Endothelial cell of umbilical vein (primary cell): ENCODE measurements around the gene PCDH9.

ENCODE experiments used
- CTCF ChIP-seq, 2 donors: IDR thresholded peaks; 1 replicate in 1 of 2; 2 replicates in 1 of 2; pipeline ENCODE4 v1.5.1; 2011; ENCODE audit warnings: low read length in 2 of 2, mild to moderate bottlenecking in 2 of 2, moderate library complexity in 2 of 2, control low read depth in 1 of 2, inconsistent platforms in 1 of 2, low read depth in 1 of 2; ENCODE audit not compliant: insufficient read depth in 1 of 2; ENCODE audit errors: extremely low read depth in 1 of 2
- EZH2 ChIP-seq: IDR thresholded peaks from 2 replicates; pipeline ENCODE4 v1.6.1; 2012; ENCODE audit warnings: borderline replicate concordance, low read depth, mild to moderate bottlenecking, moderate library complexity, low read length, inconsistent platforms; ENCODE audit not compliant: severe bottlenecking
- GATA2 ChIP-seq: IDR thresholded peaks from 2 replicates; pipeline ENCODE4 v1.7.0; 2011; ENCODE audit warnings: low read depth, mild to moderate bottlenecking, moderate library complexity, mixed read lengths, low read length; ENCODE audit not compliant: insufficient read length, insufficient read depth
- JUN ChIP-seq: IDR thresholded peaks from 2 replicates; pipeline ENCODE4 v1.6.1; 2011; ENCODE audit warnings: borderline replicate concordance, low read depth; ENCODE audit not compliant: insufficient read length, insufficient read depth
- MAX ChIP-seq: IDR thresholded peaks from 2 replicates; pipeline ENCODE4 v1.6.1; 2011; ENCODE audit not compliant: insufficient read depth, insufficient read length
- POLR2A ChIP-seq: IDR thresholded peaks from 2 replicates; pipeline ENCODE4 v1.6.1; 2012; ENCODE audit warnings: low read depth, mild to moderate bottlenecking, control low read depth, low read length
- POLR2AphosphoS5 ChIP-seq: IDR thresholded peaks from 2 replicates; pipeline ENCODE4 v1.6.1; 2012; ENCODE audit warnings: low read depth, mild to moderate bottlenecking, control low read depth, low read length, moderate library complexity; ENCODE audit not compliant: insufficient read depth

DNA sequence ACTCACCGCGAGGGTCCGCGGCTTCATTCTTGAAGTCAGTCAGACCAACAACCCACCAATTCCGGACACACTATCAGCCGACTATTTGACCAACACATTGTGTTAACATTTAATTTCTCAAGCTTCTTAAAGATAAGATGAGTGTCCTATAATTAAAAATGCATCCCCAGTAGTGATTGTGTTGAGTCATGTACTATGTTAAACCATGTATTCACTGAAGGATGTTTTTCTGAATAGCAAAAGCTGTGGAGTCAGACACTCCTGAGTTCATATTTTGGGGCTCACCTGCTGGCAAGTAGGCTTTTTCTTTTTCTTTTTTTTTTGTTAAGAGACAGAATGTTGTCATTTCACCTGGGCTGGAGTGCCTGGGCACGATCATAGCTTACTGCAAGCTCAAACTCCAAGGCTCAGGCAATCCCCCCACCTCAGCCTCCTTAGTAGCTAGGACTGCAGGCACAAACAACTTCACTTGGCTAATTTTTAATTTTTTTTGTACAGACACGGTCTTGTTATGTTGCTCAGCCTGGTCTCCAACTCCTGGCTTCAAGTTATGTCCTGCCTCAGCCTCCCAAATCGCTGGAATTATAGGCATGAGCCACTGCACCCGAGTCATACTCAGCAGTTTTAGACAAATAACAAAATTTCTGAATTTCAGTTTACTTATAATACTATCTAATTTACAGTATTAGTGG, 606.9 kb downstream of the PCDH9 start:
- TF ChIP-seq CTCF (IDR thresholded peaks at IDR 0.05; ENCODE audit: extremely low read depth in 1 of 2, insufficient read depth in 1 of 2, low read depth in 1 of 2, low read length in 2 of 2) (no peak), EZH2 (no peak), POLR2AphosphoS5 (no peak), POLR2A (no peak), MAX (no peak), JUN (no peak), GATA2 (no peak)
